ENCODE data around the gene UBAC2.
"Not testable (repeated sequence)": the region's sequence is repeated elsewhere in the genome, so short reads cannot be mapped to it uniquely, and the experiment has no call there.

DNA sequence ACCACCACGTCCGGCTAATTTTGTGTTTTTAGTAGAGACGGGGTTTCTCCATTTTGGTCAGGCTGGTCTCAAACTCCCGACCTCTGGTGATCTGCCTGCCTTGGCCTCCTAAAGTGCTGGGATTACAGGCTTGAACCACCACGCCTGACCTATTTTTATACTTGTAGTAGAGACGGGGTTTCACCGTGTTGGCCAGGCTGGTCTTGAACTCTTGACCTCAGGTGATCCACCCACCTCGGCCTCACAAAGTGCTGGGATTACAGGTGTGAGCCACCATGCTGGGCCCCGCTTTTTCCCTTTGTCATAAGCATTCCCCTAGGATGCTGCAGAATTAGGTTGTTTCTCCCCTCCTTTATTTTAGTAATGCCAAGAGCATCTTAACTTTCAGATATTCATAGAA is 10.0 kb downstream of the UBAC2 start:
- TF ChIP-seq EP300, POLR2A (IDR thresholded peaks at IDR 0.05): not testable (repeated sequence)

Data from tibial nerve (tissue), 3 donors.